ENCODE results near the gene INTS11.

- TF ChIP-seq CTCF (IDR thresholded peaks at IDR 0.05) (no peak), POLR2A (IDR thresholded peaks at IDR 0.05) (no peak)
Observed at GRCh38 chr1:1345384-1345783, 20.9 kb upstream of the INTS11 start.
